ENCODE data around the gene NUP153.
"Not testable (repeated sequence)": the region's sequence is repeated elsewhere in the genome, so short reads cannot be mapped to it uniquely, and the experiment has no call there.

NUP153 gene

DNA sequence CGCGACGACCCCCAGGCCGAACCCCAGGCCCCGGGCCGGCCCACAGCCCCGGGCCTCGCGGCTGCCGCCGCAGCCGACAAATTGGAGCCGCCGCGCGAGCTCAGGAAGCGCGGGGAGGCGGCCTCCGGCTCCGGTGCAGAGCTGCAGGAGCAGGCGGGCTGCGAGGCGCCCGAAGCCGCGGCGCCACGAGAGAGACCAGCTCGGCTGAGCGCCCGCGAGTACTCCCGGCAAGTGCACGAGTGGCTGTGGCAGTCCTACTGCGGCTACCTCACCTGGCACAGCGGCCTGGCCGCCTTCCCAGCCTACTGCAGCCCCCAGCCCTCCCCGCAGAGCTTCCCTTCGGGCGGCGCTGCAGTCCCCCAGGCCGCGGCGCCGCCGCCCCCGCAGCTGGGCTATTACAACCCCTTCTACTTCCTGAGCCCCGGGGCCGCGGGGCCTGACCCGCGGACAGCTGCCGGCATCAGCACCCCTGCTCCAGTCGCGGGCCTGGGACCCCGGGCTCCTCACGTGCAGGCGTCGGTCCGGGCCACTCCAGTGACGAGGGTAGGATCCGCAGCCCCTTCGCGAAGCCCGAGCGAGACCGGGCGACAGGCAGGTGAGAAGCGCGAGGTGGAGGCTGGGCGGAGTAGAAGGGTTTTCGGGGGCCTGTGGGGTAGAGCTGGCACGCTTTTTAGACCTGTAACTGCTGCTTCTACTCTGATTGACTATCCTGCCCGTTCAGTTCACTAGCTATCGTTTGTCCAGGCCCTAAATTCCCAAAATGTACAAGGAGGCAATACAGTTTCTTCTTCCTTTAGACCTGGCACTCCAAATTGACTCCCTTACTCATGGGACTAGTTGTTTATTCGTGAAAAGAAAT, 106.0 kb downstream of the NUP153 start:
- DNase-seq (ENCODE audit: low read depth): peak; percentile 2

DNA sequence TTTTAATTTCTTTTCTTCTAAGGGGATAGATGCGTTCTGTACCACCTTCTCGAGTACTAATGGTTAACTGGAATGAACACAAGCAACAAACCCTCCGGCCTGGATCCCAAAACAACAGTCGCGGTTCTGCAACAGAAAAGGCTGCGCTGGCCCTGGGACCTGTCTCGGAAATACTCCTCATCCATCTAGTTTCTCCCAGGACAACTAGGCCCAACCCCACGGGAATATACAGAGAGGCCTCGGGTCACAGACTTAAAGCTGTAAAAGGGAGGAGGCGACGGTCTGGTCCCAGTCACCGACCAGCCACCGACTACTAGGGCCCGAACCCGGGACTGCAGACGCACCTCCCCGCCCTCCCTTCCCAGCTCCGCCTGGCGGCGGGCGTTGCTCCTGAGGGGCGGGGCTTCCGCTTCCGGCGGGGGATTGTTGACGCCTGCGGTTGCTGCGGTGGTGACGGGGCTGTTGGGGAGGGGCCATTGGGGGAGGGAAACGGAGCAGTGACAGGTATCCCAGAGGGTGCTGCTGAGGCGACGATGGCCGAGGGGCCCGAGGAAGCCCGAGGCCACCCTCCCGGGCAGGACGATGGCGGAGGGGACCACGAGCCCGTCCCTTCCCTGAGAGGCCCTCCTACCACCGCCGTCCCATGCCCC, 106.7 kb downstream of the NUP153 start, which contains the start of gene FAM8A1:
Gene FAM8A1, plus strand, starts transcription at position 426 of the 650 bp plus-strand sequence. Its CDS starts 108 bp downstream, at position 534.
- peak; percentile 71 for DNase-seq (ENCODE audit: low read depth)

DNA sequence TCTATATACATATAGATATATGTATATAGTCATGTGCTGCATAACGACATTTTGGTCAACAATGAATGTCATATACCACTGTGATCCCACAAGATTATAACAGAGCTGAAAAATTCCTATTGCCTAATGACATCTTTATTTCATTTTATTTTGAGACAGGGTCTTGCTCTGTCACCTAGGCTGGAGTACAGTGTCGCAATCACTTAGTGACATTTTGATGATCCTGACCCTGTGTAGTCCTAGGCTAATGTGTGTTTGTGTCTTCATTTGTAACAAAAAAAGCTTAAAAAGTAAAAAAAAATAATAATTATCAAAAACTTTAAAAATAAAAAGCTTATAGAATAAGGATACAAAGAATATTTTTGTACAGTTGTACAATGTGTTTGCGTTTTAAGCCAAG, 110.6 kb downstream of the NUP153 start:
- no peak for DNase-seq (ENCODE audit: low read depth)

DNA sequence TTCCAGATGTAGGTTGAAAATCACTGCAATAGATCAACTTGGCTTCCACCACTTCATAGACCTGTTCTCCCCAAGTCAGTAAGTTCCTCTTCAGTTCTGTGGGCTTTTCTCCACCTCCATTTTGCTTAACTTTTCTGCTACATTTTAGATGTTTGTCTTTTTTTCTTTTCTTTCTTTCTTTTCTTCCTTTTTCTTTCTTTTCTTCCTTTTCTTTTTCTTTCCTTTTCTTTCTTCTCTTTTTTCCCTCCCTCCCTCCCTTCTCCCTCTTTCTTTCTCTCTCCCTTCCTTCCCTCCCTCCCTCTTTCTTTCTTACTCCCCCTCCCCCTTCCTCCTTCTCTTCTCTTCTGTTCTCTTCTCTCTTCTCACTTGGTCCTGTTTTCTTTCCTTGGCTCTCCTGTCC, 113.5 kb downstream of the NUP153 start:
- no peak for DNase-seq (ENCODE audit: low read depth)

DNA sequence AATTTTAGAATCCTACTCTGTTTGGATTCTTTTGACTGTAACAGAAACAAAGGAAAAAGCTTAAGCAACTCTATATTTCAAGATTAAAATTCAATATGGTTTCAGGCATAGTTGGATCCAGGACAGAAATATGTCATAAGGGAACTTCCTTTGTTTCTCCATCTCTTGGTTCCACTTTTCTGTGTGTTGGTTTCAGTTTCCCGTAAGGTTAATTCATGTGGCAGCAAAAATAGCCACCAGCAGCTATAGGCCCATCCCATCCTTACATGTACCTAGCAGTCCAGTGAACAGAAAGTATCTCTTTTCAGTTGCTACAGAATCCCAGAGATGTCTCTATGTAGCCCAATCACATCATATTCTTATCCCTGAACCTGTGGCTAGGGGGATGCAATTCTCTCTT, 115.4 kb downstream of the NUP153 start:
- DNase-seq (ENCODE audit: low read depth): no peak

DNA sequence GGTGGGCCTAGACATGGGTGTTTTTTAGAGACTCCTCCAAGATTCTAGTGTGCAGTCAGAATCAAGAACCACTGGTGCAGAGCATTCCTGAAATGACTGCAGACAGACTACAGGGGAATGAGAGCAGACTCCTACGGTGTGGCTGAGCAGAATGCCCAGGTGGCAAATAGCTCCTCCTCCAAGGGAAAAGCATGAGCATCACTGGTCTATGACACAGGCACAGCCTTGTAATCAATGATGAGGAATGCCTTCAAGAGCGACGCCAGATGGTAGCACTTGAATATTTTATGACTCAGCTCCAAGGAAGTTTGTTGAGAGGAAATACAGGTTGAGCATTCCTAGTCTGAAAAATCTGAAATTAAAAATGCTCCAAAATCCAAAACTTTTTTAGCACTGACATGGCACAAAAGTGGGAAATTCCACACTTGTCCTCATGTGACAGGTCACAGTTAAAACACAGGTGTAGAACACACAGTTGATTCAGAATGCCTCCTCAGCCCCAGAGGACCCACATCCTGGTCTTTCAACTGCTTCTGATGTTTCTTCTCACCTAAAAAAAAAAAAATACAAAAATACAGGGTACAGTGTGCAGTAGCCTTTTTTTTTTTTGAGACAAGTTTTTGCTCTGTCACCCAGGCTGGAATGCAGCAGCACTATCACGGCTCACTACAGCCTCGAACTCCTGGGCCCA, 117.2 kb downstream of the NUP153 start:
- peak; percentile 75 for DNase-seq (ENCODE audit: low read depth)

DNA sequence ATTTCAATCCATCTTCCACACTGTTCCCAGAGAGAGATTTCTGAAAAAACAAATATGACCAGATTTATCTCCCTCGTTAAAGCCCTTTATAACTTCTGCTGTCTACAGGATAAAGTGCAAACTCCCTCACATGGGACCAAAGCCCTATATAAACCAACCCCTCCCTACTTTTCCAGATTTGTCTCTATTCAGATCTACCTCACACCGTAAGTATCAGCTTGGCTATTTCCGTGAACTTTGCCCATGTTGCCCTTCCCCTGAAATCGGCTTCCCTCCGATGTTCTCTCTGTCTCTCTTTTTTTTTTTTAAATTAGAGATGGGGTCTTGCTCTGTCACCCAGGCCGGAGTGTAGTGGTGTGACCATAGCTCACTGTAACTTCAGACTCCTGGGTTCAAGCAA, 118.7 kb downstream of the NUP153 start:
- DNase-seq (ENCODE audit: low read depth): no peak

DNA sequence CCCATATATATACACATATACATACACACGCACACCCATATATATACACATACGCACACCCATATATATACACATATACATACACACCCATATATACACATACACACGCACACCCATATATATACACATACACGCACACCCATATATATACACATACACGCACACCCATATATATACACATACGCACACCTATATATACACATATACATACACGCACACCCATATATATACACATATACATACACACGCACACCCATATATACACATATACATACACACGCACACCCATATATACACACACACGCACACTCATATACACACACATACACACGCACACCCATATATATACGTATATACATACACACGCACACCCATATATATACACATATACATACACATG, 120.1 kb downstream of the NUP153 start:
- DNase-seq (ENCODE audit: low read depth): not testable (repeated sequence)

DNA sequence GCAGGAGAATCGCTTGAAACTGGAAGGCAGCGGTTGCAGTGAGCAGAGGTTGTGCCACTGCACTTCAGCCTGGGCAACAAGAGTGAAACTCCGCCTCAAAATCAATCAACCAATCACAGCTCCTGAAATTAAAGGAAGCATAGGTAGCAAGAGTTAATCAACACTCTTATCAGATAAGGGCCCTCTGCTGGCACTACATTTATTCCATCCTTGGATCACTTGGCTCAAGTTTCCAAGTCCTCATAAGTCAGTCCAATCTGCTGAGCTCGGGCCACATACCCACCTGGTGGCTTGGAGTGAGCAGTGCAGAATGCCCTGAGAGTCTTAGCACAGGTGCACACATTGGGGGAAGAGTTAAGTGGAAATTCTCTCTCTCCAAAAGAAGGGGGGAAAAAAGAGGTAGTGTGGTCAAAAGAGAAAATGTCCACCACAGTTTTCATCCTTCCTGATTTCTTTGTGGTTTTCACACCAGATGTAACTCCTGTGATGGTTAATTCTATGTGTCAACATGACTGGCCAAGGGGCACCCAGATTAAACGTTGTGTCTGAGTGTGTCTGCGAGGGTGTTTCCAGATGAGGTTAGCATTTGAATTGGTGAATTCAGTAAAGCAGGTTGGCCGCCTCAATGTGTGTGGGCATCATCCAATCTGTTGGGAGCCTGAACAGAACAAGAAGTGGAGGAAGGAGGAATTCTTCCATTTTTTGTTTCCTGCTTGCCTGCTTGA, 120.8 kb downstream of the NUP153 start:
- no peak for DNase-seq (ENCODE audit: low read depth)

DNA sequence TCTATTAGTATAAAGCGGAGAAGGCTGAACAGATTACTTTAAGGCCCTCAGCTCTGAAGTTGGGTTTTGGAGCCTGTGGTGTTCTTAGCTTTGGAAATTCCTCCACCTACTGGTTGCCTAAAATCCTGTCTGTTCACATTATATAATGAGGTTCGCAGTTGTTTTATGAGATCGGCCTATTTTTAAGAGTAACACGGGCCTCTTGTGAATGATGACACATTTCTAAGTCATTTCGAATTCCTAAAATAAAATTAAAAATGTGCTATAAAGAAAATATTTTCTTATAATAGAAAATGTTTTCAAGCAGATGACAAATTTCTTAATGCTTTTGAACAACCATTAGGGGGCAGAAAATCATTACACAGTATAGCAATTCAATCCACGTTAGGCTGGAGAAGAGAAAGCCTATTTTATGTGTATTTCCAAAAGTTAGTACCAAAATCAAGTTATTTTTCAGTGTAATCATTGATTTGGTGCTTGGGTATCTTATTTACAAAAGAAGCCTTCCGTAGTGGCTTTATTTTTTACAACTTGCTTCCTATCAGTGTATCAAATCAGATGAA, 122.4 kb downstream of the NUP153 start:
- peak; percentile 65 for DNase-seq (ENCODE audit: low read depth)

DNA sequence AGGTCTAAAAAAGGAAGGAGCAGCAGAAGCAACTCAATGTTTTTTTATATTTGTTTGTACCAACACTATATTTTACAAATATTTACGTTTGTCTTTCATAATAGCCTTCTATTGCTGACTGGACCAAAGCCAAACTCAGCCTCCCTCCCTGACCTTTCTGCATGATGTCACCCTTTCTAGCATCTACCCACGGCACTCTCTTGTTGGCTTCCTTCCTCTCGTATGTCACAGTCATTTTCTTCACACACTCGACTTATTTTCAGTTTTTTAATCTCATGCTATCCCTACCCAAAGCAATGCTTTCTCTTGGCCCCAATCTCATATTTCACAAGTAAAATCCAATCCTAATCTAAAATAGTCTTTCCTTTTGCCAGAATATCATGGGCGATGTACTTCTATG, 122.9 kb downstream of the NUP153 start:
- no peak for DNase-seq (ENCODE audit: low read depth)

DNA sequence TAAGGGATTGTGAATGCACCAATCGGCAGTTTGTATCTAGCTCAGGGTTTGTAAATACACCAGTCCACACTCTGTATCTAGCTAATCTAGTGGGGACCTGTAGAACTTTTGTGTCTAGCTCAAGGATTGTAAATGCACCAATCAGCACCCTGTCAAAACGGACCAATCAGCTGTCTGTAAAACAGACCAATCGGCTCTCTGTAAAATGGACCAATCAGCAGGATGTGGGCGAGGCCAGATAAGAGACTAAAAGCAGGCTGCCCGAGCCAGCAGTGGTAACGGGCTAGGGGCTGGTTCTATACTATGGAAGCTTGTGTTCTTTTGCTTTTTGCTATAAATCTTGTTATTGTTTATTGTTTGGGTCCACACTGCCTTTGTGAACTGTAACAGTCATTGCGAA, 125.4 kb downstream of the NUP153 start:
- not testable (repeated sequence) for DNase-seq (ENCODE audit: low read depth)

DNA sequence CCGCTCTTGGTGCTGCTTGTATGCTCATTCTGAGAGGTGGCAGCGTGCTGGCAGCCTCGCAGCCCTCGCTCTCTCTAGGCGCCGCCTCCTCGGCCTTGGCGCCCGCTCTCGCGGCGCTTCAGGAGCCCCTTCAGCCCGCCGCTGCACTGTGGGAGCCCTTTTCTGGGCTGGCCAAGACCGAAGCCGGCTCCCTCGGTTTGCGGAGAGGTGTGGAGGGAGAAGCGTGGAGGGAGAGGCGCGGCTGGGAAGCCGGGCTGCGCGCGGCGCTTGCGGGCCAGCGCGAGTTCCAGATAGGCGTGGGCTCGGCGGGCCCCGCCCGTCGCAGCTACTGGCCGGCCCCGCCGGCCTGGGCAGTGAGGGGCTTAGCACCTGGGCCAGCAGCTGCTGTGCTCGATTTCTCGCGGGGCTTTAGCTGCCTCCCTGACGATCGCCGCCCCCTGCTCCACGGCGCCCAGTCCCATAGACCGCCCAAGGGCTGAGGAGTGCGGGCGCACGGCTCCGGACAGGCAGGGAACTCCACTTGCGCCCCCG, 126.1 kb downstream of the NUP153 start:
- DNase-seq (ENCODE audit: low read depth): no peak

DNA sequence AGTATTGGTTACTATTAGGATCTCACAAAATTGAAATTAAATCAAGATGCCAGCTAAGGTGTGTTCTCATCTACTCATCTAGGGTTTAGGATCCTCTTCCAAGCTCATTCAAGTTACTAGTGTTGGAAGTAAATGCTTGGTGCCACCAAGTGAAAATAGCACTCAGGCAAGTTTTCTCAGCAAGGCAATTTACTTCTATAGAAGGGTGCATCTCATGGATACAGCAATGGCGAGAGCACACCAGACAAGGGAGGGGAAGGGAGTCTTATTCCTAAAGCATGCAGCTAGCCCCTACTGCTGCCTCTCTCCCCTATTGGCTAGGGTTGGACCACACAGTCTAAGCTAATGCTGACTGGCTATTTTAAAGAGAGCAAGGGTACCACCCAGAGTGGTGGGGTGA, 129.7 kb downstream of the NUP153 start:
- no peak for DNase-seq (ENCODE audit: low read depth)

DNA sequence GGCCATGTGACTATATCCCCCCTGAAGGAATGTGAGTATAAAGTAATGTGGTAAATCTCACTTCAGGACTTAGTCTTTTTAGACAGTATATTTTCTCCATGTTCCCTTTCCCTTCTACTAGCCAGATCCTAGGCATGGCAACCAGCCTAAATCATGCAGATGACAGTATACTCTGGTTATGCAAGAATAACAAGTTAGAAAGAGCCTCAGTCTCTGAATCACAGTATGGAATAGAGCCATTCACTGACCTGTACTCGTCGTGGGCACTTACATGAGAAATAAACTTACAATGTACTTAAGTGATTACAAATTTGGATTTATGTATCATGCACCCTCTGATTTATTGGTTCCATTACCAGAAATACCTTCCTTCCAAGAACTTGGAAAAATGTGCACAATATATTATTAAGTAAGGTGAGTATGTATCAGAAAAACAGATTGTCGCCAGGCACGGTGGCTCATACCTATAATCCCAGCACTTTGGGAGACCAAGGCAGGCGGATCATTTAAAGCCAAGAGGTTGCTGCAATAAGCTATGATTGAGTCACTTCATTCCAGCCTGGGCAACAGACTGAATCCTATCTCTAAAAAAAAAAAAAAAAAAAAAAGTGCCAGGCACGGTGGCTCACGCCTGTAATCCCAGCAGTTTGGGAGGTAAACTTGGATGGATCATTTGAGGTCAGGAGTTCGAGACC, 131.7 kb downstream of the NUP153 start:
- peak; percentile 74 for DNase-seq (ENCODE audit: low read depth)

DNA sequence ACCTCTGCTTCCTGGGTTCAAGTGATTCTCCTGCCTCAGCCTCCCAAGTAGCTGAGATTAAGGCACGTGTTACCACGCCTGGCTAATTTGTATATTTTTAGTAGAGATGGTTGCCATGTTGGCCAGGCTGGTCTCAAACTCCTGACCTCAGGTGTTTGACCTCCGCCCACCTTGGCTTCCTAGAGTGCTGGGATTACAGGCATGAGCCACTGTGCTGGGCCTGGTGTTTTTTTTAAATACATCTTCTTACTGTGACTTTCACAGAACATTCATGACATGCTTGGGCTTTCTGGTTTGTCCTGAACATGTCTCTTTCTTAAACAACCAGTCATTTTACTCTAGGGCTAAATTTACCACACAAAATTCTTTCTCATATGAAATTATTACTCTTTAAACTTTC, 141.3 kb downstream of the NUP153 start:
- no peak for DNase-seq (ENCODE audit: low read depth)
